HG03196 (cell line): ENCODE measurements around the gene LAMA1.

Experiments used
- ATAC-seq: cut with Tn5 transposase; IDR thresholded peaks from one replicate; pipeline ENCODE4 v1.9.1; 2021; ENCODE audit not compliant: unreplicated experiment

Gene LAMA1

DNA sequence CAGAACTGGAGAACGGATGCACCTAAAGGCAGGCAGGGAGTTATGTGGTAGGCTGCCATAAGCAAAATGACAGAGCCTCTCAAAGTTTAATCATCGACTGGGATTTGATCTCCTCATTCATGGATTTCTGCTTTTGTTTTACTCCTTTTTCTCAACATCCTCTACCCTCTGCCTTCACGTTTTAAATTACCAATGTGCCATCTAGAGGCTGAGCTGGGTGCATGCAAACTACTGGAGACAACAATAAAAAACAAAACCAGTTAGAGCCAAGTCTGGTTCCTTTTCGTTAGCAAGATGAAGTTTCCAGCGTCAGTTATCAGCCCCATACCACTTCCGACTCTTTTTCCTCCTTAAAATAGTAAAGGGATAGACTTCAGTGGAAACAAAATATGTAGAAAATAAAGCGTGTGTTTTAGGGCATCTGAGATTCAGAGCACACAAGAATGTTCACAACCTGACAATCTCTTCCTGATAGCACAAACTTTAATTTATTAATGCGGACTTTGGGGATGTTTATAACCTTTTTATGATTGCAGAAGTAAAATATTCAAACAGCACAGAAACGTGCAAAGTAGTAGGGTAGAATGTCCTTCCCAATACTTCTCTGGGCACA lies 117.0 kb downstream of the LAMA1 start:
- no peak for ATAC-seq

DNA sequence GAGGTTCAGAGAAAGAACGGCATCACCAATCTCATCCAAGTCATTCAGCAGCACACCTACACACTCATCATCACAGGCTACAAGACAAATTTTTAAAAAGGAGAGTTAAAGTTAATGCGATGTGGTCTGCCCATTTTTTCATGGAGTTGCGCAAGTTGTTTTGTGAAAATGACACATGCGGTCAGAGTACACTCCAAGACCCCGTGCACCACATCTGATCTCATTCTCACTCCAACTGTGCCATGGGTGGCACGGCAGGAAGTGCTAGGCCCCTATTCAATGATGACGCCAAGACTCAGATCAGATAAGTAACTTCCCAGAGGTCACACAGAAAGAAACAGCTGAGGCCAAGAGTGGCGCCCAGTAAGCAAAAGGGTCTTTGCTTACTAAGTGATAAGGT lies 119.8 kb downstream of the LAMA1 start:
- ATAC-seq = no peak

DNA sequence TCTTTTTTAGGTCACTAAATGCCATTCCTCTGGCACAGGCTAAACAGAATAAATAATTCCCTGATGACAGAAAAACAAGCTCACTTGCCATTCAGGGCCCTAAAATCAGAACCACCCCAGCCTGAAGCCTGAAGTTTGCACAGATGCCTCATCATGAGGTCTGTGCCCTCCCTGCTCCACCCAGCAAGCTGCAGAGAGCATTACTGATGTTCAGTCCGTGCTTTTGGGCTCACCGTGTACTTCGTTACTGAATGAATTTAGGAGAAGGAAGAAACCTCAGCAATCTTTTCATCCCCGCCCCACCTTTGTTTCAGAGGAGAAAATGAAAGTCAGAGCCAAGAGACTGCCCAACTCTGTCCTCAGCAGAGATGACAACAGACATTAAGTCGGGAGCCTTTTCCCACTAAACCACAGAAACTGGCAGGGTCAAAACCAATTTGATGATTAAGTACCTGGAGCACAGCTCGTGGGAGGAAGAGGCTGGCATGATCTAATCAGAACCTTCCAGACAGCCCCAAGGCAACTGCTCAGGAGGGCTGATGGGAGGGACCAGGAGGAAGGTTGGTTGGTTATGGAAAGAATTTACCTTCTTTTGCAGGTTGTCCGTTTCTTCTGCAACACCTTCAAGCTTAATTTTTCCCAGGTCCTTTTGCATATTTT lies 122.7 kb downstream of the LAMA1 start:
- no peak for ATAC-seq

DNA sequence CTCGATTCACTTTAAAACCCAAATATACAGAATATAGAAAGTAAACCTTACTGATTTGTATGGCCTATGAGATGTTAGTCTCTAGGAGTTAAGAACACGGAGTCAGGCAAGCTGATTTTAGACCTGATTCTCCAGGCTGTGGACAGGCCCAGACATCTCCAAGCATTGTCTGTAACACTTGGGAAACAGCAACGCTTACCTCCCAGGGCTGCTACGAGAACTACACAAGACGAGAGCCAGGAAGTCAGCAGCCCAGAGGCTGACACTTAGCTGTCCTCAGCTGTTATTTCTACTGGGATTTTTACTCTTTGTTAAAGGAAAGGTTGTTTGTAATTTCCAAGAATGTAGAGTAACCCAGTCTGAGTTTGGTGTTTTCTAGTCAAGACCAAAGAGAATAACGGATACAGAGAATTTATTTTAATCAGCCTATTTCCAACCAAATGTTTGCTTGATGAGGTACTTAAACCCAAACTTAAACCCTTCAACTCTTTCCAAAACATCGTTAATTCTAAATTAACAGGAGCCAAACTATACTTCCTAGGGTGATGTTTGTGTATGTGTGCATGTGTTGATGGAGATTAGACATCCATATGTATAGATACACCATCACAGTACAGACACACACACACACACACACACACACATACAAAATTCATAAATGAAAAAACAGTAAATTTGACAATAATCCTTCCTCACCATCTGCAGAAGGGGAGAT lies 123.4 kb downstream of the LAMA1 start:
- ATAC-seq = no peak

DNA sequence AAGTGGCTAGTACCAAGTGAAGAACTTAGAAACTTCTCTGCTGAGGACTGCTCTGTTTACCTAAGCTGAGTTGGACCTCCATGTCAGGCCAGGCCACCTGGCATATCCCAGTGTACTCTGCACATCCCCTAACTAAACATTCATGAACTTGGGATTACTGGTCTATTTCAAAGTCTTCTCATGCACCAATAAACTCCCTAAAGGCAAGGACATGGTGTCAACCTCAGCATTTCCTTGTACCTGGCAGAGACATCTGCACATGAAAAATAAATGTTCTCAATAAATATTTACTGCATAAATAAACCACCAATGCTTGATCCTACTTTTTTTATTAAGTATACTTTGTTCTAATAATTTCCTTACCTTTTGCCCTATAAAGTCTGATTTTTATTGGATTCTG lies 124.8 kb downstream of the LAMA1 start:
- no peak for ATAC-seq

DNA sequence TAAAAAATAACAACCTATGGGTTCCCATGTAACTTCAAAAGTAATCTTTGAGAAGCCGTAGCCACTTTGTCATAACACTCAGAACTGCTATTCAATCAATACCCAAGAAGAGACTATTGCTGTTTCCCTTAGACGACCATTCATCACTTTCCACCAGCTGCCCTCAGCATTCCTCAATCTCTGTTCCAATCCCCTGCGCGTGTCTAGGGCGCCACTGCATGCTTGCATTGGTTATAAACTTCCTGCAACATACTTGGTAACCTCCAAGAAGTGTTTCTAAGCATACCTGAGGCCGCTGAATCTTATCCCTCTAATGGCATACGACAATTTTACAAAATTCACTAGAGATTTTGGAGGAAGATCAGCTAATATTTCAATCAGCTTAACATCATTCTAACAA lies 134.2 kb downstream of the LAMA1 start:
- ATAC-seq = no peak

DNA sequence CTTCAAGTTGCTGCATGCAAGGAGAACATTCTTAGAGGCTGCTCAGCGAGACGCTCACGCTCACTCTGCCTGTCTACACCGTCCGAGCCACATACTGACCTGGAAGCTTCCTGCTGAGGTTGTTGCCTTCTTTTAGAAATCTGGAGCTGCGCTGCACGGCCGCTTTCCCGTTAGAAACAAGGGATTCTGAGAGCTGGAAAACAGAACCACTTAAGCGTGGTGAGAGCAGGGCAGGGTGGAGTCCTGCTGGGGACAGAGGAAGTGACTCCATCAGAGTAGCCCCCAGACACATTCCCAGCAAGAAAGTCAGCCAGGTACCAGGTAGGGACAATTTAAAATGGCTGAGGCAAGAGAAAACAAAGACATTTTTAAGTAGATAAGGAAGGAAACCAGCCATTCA lies 135.2 kb downstream of the LAMA1 start:
- ATAC-seq = no peak

DNA sequence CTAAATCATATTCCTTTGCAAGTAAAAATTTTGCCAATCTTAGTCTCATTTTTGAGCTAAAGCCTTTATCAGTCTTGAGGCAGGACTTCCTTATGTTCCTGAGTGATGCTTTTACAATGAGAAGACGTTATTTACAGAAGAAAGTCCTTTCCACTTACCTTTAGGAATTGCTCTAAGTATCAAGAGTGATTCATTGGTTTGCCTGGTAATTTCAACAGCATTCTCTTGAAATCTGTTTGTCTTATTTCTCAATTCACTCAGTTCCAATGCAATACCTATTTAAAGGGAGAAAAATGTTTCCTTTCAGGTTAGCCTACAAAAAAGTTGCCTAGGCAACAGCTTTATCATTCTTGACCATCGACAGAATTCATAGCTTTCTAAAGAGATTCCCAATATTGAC lies 137.2 kb downstream of the LAMA1 start:
- no peak for ATAC-seq

DNA sequence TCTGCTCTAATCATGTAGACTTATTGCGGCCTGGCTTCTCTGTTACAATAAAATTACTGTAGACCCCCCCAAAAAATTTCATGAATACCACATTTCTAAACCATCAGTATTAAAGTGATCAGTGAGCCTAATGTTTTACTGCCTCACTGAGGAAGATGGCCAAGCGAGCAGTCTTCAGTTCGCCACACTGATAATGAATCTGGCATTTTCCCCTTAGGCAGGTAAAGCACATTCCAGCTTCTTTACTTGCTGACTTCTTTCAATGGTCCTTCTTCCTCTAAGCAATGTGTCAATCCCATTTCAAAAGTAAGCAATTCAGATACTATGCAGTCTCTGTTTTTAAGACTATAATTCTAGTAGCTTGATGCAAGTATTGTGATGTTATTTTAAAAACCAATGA lies 137.6 kb downstream of the LAMA1 start:
- ATAC-seq = no peak

DNA sequence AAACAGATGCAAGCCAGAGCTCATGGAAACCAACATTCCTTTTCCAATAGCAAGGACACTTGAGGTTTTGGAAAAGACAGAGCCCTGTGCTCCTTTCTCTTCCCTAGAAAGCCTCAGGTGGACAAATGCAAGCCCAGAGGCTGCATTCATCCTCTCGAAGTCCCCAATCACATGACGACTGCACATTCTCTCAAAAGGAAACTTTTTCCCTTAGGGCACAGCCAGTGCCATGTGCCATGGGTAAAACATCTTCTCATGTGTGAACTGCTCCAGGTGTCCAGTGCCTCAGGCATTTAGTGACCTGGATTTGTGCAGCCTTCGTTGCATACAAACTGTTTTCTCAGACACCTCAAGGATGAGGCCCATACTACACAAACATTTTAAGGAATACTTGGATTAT lies 140.7 kb downstream of the LAMA1 start:
- ATAC-seq = no peak

DNA sequence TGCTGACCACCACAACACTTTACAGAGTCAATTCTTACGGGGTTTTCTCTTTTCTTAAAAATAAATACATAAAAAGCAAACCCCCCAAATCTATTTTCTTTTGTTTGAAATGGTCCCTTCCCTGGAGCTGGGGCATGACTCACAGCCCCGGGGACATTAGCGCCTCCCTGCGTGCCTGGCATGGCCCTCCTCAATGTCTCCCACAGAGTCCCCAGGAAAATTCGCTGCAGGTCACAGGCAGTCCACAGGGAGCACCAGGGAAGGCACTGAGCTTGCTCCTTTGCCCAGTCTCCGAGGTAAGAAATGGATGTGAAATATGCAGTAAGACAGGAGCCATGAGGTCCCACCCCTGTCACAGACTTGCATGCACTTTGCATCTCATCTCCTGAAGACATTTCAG lies 142.5 kb downstream of the LAMA1 start:
- no peak for ATAC-seq

DNA sequence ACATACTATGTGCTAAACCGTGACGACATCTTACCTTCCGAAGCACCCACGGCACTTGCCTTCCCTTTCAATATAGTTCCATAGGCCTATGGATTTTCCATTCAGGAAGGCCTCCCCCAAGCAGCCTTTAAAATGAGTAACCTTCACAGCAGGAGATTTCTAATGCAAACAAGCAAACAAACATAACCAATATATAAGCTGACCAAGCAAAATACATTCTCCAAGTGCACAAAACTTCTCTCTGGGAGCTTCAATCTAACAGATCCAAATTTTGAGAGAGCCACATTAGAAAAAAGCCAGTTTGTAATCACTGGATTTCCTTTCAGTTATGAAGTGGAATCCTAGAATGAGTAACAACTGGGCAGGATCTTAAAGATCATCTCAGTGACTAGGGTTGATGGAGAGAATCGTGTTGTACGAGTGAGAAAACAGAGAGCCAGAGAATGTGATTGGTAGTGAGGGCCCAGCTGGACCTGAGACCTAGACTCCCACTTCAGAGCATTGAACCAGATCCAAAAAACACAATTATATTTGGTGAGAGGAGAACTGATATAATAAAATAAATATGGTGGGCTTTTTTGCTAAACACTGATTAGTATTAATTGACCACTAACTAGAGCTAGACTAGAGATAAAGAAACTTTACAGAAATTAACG lies 145.6 kb downstream of the LAMA1 start:
- ATAC-seq = no peak

DNA sequence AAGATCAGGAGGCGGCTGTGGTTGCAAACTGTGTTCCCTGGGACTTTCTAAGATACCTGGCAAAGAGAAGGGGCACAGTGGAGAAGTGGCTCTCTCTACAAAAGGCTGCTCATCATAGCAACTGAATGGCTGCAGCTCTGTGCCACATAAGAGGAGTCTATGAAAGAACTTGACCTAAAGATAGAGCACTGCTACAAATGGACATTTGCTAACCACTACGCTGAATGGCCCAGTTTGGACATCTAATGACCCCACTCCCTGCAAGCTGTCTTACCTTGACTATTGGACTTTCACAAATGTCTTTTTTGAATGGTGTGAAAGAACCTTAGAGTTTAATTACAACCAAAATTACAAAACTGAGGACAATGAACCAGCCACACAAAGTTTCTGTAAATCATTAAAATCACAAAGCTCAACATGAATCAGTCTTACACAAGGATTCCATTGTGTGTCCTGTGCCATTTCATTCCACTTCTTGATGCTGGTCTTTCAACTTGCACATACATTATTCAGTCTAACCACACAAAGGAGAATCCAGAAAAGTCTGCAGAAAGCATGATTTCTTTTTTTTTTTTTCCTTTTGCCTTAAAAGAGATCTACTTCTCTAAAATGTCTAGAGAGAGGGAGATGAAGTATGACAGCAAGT lies 154.0 kb downstream of the LAMA1 start:
- ATAC-seq = no peak

DNA sequence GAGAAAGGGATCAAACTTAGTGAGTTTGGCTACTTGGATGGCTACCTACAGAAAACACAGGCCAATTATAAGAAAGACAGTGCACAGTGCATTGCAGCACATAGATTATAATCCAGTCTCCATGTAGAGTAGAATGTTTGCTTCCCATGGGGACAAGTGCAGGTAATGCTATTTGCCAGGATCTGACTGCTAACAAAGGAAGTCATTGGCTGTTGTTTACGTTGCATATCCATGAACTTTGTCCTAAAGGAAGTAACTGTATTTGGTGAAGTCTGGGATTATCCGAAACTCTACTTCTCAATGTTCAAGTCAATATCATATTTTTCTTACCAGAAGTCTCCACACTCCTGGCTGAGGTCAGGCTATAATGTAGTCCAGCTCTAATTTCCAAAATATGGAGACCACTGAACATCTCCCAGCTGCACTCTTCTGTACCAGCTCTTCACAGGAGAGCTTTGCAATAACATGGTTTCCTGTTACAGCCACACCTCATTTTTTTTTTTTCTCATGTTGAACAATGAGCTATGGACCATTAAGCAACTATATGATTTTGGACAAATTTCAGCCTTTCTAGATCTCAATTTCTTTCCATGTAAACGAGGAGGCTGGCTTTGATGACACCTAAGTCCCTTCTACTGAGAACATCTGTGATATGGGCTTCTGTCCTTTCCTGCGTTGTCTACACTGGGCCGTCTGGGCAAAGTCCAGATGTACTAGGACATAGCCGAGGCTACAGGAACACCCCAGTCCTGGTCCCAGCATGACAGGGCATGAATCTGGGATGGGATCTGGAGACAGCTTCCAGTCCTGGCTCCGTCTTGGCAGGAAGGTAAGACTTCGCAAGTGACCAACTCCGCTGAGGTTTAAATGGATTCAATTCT lies 154.8 kb downstream of the LAMA1 start:
- no peak for ATAC-seq

DNA sequence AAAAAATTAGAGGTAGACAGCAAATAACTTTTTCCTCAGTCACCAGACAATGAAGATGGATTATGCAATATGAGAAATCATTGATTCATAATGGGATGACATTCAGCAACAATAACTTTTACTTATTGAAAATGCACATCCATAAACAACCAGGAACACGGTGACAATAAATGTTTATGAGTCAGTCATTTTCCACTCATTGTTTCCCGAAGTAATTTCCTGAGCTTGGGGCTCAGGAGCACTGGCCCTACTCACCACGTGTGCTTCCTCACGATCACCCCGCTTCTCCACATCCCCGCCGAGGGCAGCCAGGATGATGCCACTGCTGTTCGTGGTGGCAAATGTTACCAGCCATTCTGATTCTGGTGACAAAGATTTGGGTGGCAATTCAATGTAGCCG lies 156.3 kb downstream of the LAMA1 start:
- ATAC-seq = no peak

DNA sequence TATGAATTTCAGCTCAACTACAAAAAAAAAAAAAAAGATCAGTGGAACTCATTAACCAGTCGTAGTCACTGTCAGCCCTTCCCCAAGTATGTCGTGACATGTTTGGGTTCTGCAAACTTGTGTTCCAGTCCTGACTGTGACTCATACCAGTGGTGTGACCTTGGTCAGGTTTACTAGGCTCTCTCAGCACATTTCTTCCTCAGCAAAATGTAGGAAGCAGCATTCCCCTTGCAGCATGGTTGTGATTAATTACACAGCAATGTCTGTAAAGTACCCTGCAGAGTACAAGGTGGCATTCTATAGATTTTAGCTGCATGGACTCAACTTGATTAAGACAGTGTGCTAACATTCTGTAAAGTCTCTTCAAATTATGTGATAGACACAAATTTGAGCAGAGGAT lies 156.9 kb downstream of the LAMA1 start:
- no peak for ATAC-seq

DNA sequence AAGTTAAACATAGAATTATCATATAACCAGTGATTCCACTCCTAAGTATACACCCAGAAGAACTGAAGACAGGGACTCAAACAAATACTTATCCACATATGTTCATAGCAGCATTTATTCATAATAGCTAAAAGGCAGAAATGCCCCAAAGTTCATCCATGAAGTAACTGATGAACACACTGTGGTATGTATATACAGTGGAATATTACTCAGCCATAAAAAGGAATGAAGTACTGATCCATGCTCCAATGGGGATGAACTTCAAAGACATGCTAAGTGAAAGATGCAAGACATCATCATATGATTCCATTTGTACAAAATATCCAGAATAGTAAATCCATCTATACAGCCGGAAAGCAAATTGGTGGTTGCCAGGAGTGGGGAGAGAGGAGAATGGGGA lies 157.5 kb downstream of the LAMA1 start:
- ATAC-seq = no peak

DNA sequence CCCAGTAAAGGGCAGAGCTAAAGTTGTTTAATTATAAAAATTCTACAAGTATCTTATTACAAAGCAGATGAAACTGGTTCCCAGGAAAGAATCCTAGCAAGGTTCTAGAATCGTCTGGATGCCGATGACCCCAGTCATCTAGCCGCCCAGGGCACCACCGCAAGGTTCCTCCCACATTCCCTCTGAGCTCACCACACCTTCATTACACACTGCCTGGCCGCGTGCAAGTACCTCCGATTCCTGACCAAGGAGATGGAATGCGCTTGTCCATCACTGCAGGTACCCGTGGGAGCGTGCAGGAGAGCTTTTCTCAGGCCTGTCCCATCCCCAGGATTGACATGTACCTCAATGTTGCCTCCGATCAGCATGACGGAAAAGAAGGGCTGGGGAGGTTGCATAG lies 158.5 kb downstream of the LAMA1 start:
- ATAC-seq = no peak

DNA sequence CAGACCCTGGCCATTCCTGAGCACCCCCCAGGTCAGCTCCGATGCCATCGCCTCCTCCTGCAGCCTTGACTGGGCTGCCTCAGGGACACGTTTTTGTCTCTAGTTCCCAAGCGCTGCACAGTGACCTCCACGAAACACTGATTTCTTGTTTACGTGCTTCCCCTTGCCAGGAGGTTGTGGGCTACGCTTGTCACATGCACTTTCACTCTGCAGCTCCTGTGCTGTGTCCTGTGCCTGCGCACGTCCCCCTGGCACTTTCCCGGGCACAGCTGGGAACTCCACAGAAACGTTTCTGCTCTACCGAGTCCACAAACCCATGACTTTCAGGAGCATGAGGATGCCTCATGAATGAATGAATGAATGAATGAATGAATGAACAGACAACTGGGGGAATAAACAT lies 160.6 kb downstream of the LAMA1 start:
- no peak for ATAC-seq

DNA sequence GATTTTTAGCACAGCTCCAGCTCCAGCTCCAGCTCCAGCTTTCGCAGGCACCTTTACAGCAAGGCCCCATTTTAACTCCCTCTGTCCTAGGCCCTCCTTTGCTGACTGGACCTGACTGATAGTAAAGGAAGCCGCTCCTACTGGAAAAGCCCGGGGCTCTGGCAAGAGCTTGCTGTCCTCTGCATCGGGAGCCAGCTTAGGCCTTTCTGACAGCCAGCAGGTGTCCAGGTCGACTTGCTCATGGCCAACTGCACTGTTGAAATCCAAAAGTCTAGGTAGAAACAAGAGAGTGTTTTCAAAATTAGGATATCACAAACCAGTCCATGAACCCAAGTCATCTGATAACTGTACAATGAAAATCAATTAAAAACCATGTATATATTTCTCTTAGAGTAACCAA lies 161.1 kb downstream of the LAMA1 start:
- ATAC-seq = no peak

DNA sequence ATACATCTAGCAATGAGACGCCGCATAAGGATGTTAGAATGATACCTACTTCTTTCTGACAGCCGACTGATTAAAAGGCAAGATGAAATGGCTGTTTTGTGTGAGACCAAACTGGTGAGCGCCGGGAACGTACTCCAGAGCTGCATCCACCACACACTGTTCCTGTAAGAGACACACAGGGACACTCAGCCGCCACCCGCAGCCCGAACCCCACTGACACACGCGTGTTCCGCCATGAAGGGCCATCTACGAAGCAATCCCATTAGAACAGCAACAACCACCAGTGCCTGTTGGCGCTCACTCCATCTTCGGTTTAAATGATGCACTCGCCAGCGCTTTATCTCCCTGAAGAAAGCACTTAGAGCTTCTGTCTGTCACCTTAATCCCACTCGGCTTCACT lies 162.3 kb downstream of the LAMA1 start:
- no peak for ATAC-seq
